Left renal cortex interstitium (tissue), 4 donors: Measurements from ENCODE around the gene ACBD3. TPM values are rescaled to one million over a fixed set of nuclear protein-coding genes. Genes with fewer than 3 reads are reported as not detected.
A peak's percentile ranks its signal among the peaks of the same experiment; 100 is the strongest.

Experiments used
- DNase-seq, 4 donors: peaks; one replicate each; pipeline ENCODE4 v3.0.0-alpha.2; 2013; ENCODE audit warnings: low read depth in 4 of 4, low spot score in 2 of 4, missing footprints in 1 of 4
- polyA plus RNA-seq, 4 donors: library from polyadenylated mRNA; unstranded; fragments of 120-200 nt; gene quantifications; one replicate each; pipeline ENCODE4 v1.2.1, GENCODE V29; 2013; ENCODE audit not compliant: insufficient read length in 4 of 4

ACBD3 gene
- polyA plus RNA-seq, 4 donors, result 47.3 to 65.4 (median 55.5) TPM

DNA sequence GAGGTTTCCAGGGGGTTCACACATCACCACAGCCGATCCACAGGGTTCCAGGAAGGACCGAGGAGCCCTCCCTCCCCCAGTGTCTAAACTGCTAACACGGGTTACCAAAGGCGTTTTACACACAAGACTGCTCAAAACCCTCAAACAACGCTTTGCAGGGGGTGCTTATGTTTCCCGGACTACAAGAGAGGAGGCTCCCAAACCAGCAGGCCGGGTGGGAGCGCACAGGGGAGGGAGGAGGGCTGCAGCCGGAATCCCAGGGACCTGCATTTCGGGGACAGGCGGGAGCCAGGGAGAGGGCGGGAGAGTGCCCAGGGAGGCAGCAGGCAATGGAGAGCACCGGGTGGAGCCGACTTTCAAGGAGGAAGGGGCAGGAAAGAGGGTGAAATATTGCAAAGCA is 50.8 kb downstream of the ACBD3 start:
- no peak for DNase-seq

- DNase-seq, result no peak
Observed at GRCh38 chr1:226135059-226135651, 51.4 kb downstream of the ACBD3 start.

GRCh38 chr1:226134170-226135058 is 52.1 kb downstream of the ACBD3 start:
- DNase-seq, result no peak

DNA sequence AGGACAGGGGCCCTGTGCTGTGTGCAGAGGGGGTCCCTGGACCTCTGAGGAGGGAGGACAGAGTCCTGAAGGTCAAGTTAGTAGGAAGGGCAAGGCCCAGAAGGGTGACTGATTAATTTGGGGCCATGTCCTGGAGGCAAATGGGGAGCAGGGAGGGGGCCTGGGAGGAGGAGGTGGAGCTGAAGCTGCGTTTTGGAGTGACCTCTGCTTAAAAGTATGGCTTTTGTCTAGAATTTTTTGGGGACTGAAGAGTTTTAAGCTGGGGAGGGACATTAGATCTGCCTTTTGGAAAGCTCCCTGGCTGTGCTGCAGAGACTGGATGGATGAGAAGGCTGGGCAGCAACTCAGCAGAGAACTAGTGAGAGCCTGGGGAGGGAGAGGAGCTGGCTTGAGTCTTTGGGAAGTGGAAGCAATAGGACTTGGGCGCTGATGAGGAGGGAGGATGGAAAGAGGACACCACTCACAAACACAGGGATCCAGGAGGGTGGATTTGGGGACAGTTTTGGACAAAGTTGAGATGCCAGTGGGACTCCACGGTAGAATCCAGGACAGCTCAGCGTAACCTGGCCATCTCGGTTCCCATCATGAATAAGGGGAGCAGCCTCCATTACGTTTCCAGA is 52.9 kb downstream of the ACBD3 start:
- no peak for DNase-seq

- DNase-seq, result no peak
Observed at GRCh38 chr1:226132728-226133503, 53.6 kb downstream of the ACBD3 start.

DNA sequence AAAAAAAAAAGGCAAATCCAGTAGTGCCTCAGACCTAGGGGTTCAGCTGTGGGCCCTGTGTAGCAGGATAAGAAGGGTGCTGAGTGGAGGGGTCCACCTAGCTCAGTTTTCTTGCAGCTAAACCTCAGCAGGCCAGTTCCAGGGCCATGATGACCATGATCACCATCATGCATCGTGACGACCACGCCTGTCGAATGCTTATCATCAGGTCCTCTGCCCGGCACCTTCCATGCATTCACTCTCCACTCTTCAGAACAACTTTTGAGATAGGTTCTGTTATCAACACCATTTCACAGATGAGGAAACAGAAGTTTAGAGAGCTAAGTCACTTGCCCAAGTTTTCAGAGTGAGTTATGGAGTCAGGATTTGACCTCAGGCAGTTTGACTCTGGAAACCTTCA is 54.9 kb downstream of the ACBD3 start:
- no peak for DNase-seq

GRCh38 chr1:226129230-226129629 is 57.3 kb downstream of the ACBD3 start:
- no peak for DNase-seq

GRCh38 chr1:226128487-226129075 is 58.0 kb downstream of the ACBD3 start:
- DNase-seq, result no peak

GRCh38 chr1:226126824-226127569 is 59.5 kb downstream of the ACBD3 start:
- DNase-seq, result no peak

GRCh38 chr1:226125831-226126230 is 60.7 kb downstream of the ACBD3 start:
- no peak for DNase-seq

- DNase-seq, result peak in 1 of 4 donors; percentile 76
Observed at GRCh38 chr1:226125097-226125630, 61.4 kb downstream of the ACBD3 start.

- no peak for DNase-seq
Observed at GRCh38 chr1:226123591-226124471, 62.7 kb downstream of the ACBD3 start.

DNA sequence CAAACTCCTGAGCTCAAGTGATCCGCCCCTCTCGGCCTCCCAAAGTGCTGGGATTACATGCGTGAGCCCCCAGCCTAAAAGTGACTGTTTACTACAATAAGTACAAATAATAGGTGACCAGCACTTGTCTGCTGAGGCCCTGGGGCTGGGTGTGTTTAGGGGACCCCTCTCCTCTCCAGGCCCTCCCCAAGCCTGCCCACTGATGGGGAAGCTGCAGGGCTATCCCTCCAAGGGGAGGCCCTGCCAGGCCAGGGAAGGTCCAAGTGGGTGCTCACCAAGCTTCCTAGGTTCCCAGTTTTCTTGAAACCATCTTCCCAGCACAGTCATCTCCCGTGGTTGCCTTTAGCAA is 63.4 kb downstream of the ACBD3 start:
- DNase-seq, result no peak

DNA sequence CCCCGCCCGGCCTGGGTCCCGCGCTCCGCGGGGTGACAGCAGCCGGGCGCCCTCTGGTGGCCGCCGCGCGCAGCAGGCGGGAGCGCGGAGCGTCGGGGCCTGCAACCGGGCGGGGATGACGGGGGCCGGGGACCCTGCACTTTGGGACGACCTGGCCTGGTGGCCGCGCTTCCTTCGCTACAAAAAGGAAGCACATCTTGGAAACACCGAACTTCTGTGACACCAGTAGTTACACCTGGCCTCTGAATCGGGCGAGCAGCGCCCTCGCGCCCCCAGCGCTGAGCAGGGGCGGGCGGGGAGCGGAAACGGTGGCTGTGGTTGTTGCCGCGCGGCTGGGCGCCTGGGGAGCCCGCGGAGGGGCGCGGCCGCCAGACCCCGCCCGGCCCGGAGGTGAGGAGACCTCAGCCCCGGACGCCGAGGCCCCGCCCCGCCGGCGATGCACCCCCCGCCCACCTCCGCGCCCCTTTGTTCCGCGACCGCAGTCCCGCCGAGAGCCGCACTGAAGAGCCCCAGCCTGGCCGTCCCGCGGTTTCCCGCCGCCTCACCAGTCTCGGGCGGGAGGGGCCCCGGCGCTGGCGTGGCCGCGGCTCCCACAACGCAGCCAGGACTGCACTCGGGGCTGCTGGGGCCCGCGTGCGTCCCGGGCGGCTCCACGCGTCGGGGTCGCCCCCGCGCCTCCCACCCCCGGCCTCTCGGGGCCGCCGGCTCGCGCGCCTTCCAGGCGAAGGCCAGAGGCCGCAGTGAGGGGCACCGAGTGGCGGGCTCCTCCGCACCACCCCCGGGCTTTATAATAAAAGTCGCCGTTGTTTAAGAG is 64.7 kb downstream of the ACBD3 start:
- DNase-seq, result no peak

GRCh38 chr1:226121049-226121586 is 65.4 kb downstream of the ACBD3 start:
- no peak for DNase-seq

DNA sequence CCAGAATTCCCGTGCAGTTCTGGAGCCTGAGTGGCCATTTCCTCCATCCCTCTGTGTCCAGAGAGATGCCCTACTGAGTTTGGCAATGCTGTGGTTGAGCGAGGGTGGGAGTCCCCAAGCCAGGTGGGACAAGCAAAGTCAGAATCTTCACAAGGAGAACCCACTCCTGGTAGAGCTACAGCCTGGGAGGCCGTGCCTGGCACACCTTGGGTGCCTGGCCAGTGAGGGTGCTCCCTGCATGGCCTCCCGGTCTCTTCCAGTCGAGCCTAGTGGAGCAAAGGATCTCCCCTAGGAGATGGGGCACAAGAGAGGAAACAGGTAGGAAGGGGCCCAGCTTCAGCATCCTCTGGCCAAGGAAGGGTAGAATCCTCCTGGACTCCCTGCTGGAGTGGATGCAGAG is 66.1 kb downstream of the ACBD3 start:
- DNase-seq, result no peak

GRCh38 chr1:226119169-226119568 is 67.4 kb downstream of the ACBD3 start:
- DNase-seq, result no peak

DNA sequence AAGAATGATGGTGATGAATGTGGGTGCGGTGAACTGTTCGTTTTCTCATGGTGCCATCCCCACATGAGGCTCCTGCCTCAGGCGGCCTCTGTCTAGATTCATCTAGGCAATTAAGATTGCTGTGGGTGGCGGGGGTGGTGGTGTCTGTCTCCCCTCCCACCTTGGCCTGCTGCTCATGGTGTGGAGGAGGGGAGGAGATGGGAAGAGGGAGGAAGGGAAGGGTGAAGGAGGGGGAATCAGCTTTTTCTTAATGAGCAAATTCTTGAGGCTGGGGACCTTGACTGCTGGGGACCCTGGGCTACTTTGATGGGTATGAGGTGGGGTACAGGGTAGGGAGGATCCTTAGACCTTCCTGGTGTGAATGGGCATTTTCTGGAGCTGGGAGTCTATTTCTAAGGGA is 68.2 kb downstream of the ACBD3 start:
- DNase-seq, result no peak
